Karpas-422 (cell line): Measurements from ENCODE around the gene CFAP119. TPM values are rescaled to one million over a fixed set of nuclear protein-coding genes. Genes with fewer than 3 reads are reported as not detected.

ENCODE experiments used
- DNase-seq: peaks from one replicate; pipeline ENCODE4 v3.0.0-alpha.2; 2015
- H2AFZ ChIP-seq: fragments of 200-600 bp; sonication (generic); 2 replicates; pipeline ENCODE4 v1.6.1; 2014; ENCODE audit warnings: antibody characterized with exemption, low read length, mixed read lengths
- H3K27ac ChIP-seq: fragments of 200-600 bp; sonication (generic); 2 replicates; pipeline ENCODE4 v1.5.1; 2014; ENCODE audit warnings: mild to moderate bottlenecking, low read length, moderate library complexity
- H3K27me3 ChIP-seq: fragments of 200-600 bp; sonication (generic); 2 replicates; pipeline ENCODE4 v1.6.1; 2014; ENCODE audit warnings: low read length, mixed read lengths
- H3K36me3 ChIP-seq: fragments of 200-600 bp; sonication (generic); 2 replicates; pipeline ENCODE4 v1.6.1; 2014; ENCODE audit warnings: low read length, mixed read lengths; ENCODE audit not compliant: insufficient read depth
- H3K4me1 ChIP-seq: fragments of 200-600 bp; sonication (generic); 2 replicates; pipeline ENCODE4 v1.6.1; 2014; ENCODE audit warnings: mild to moderate bottlenecking, low read length, mixed read lengths
- H3K4me2 ChIP-seq: fragments of 200-600 bp; sonication (generic); 2 replicates; pipeline ENCODE4 v1.6.1; 2014; ENCODE audit warnings: low read length, low read depth, mild to moderate bottlenecking; ENCODE audit not compliant: poor library complexity, severe bottlenecking
- H3K4me3 ChIP-seq: fragments of 200-600 bp; sonication (generic); 2 replicates; pipeline ENCODE4 v1.5.1; 2014; ENCODE audit warnings: mild to moderate bottlenecking, antibody characterized with exemption, low read length, mixed read lengths
- H3K79me2 ChIP-seq: fragments of 200-600 bp; sonication (generic); 2 replicates; pipeline ENCODE4 v1.6.1; 2014; ENCODE audit warnings: mild to moderate bottlenecking, low read length, mixed read lengths
- H3K9ac ChIP-seq: fragments of 200-600 bp; sonication (generic); 2 replicates; pipeline ENCODE4 v1.6.0; 2014; ENCODE audit warnings: low read length
- H3K9me2 ChIP-seq: fragments of 200-600 bp; sonication (generic), shearing (Covaris generic); replicated peaks from 2 replicates; pipeline ENCODE4 v1.6.0; 2014; ENCODE audit warnings: mild to moderate bottlenecking, low read length, moderate library complexity; ENCODE audit not compliant: insufficient read depth
- H3K9me3 ChIP-seq: fragments of 300-700, 200-600 bp; sonication (generic); 2 replicates; pipeline ENCODE4 v1.6.1; 2014; ENCODE audit warnings: low read length, mixed read lengths
- H4K20me1 ChIP-seq: fragments of 200-600 bp; sonication (generic); 2 replicates; pipeline ENCODE4 v1.6.1; 2014; ENCODE audit warnings: mild to moderate bottlenecking, antibody characterized with exemption, low read length, low read depth; ENCODE audit not compliant: insufficient read depth
- total RNA-seq: library from RNA; depleted of rRNA; stranded (reverse); fragments of >200 nt; shearing (Covaris generic); gene quantifications from 2 replicates; pipeline ENCODE4 v1.2.3, GENCODE V29; 2014; ENCODE audit warnings: low replicate concordance

Gene CFAP119
- total RNA-seq, 1 experiment from 2014 or later: 8.9 TPM

DNA sequence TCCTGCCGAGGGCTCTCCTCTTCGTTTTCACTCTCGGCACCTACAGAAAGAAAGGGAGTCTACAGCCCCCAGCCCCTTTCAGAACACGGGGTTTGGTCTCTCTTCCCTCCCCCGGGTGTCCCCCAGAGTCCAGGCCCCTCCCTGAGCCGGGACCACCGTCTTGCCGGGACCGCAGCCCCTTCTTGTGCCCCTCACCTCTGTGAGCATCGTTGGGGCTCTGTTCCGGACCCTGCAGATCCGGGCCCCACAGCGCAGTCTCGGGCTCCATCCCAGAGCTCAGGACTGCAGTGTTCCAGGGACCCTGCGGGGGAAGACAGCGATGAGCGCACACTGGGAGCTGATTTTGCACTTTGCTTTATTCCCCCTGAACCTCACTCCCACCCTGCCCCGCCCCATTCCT lies 22.4 kb upstream of the CFAP119 start:
- no peak for DNase-seq
- Histone ChIP-seq H3K9me2 (no peaks in the 10 kb centered on the region), H3K79me2 (peaks cover 9% of the 10 kb centered on the region), H3K9ac (no peak overlapping the region), H3K27me3 (no peaks in the 10 kb centered on the region), H3K4me2 (no peak overlapping the region), H4K20me1 (no peaks in the 10 kb centered on the region), H3K27ac (no peak overlapping the region), H3K4me1 (peaks cover 11% of the 10 kb centered on the region), H3K9me3 (no peaks in the 10 kb centered on the region), H2AFZ (no peak overlapping the region), H3K4me3 (no peak overlapping the region), H3K36me3 (no peaks in the 10 kb centered on the region)

DNA sequence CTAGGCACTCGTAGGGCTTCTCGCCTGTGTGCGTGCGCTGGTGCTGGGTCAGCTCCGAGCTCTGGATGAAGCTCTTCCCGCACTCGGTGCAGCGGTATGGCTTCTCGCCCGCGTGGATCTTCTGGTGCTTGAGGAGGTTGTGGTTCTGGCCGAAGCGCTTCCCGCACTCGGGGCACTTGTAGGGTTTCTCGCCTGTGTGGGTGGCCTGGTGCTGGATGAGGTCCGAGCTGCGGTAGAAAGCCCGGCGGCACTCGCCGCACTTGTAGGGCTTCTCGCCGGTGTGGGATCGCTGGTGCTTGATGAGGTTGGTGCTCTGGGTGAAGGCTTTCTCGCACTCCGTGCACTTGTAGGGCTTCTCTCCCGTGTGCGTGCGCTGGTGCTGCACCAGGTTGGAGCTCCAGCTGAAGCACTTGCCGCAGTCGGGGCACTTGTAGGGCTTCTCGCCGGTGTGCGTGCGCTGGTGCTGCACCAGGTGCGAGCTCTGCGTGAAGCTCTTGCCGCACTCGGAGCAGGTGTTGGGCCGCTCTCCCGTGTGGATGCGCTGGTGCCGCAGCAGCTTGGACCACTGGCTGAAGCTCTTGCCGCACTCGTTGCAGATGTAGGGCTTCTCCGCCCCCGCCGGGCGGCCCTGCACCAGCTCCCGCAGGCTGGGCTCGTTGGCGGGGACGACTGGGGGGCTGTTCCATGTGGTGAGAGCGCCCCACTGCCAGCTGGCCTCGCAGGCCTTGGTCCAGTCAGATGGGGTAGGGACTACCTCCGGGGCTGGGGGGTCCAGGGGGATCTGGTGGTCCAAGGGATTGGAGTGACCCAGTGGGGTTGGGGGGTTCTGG lies 21.6 kb upstream of the CFAP119 start:
- H3K27ac ChIP-seq: no peak overlapping the region
- no peak for DNase-seq
- H3K9ac ChIP-seq: no peak overlapping the region
- H3K4me3 ChIP-seq: no peak overlapping the region
- no peaks in the 10 kb centered on the region for H3K27me3 ChIP-seq
- no peaks in the 10 kb centered on the region for H3K9me2 ChIP-seq
- H3K4me1 ChIP-seq: peaks cover 11% of the 10 kb centered on the region
- H3K9me3 ChIP-seq: no peaks in the 10 kb centered on the region
- no peak overlapping the region for H3K4me2 ChIP-seq
- H3K79me2 ChIP-seq: peaks cover 9% of the 10 kb centered on the region
- H4K20me1 ChIP-seq: no peaks in the 10 kb centered on the region
- H3K36me3 ChIP-seq: no peaks in the 10 kb centered on the region
- H2AFZ ChIP-seq: no peak overlapping the region

DNA sequence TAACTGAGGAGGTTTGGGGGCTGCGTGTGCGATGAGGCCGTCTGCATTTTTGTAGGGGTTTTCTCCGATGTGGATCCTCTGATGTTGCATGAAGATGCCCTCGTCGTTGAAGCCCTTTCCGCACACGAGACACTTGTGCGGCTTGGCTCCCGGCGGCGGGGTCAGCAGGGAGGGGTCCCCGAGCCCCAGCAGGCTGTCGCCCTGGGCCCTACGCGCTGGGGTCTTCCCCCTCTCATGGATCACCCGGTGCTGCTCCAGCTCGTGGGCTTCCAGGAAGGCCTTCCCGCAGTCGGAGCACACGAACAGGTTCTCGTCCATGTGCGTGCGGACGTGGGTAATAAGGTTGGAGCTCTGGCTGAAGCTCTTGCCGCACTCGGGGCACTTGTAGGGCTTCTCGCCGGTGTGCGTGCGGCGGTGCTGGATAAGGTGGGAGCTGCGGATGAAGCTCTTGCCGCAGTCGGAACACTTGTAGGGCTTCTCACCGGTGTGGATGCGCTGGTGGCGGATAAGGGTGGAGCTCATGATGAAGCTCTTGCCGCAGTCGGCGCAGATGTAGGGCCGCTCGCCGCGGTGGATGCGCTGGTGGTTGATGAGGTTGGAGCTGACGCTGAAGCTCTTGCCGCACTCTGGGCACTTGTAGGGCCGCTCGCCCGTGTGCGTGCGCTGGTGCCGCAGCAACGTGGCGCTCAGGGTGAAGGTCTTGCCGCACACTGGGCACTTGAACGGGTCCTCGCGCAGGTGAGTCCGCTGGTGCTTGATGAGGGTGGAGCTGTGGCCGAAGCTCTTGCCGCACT lies 20.8 kb upstream of the CFAP119 start:
- Histone ChIP-seq H4K20me1 (no peaks in the 10 kb centered on the region), H3K79me2 (peaks cover 9% of the 10 kb centered on the region), H3K4me2 (no peak overlapping the region), H3K4me3 (no peak overlapping the region), H3K27ac (no peak overlapping the region), H3K4me1 (peaks cover 11% of the 10 kb centered on the region), H2AFZ (no peak overlapping the region), H3K9me3 (no peaks in the 10 kb centered on the region), H3K27me3 (no peaks in the 10 kb centered on the region), H3K9ac (no peak overlapping the region), H3K36me3 (no peaks in the 10 kb centered on the region), H3K9me2 (no peaks in the 10 kb centered on the region)
- no peak for DNase-seq

DNA sequence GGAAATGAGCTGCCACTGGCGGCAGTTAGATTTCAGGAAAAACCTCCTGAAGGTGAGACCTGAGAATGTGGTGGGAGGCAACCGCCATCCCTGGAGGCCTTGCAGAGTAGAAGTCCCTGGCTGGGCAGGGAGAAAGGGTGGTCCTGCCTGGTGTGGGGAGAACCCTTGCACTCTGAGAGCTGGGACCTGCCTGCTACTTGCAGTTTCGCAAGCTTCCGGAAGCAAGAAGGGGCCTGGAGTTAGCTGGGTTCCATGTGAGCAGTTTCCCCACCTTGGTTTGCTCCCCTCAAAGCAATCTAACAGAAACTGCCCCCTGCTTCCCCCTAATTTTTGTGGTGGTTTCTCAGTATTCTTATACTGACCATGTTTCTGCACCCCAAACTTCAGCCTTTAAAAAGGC lies 18.7 kb upstream of the CFAP119 start:
- Histone ChIP-seq H3K79me2 (no peaks in the 10 kb centered on the region), H3K27ac (no peak overlapping the region), H3K4me3 (no peak overlapping the region), H3K9me2 (no peaks in the 10 kb centered on the region), H3K36me3 (no peaks in the 10 kb centered on the region), H2AFZ (no peak overlapping the region), H3K4me1 (peaks cover 5% of the 10 kb centered on the region; the same call in 1 of the 2 replicates), H3K4me2 (no peak overlapping the region), H3K9me3 (no peaks in the 10 kb centered on the region), H3K9ac (no peak overlapping the region), H3K27me3 (no peaks in the 10 kb centered on the region), H4K20me1 (no peaks in the 10 kb centered on the region)
- DNase-seq: no peak

DNA sequence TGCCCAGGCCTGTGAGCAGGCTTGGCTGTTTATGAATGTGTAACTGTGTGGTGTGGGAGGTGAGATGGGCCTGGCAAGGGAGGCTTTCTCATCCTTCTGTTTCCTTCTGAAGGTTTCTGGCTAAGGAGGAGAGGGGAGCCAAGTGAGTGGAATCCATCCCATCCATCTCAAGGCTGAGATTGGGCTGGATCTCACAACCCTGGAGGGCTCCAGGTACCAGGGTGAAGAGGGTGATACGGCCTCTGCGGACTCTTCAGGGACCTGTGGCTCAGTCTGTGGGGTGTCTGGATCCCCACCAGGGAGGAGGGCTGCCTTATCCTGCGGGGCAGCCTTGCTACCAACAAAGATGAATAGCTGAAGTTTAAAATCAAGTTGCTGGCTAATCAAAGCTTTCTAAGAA lies 18.2 kb upstream of the CFAP119 start:
- no peaks in the 10 kb centered on the region for H3K79me2 ChIP-seq
- no peaks in the 10 kb centered on the region for H3K9me2 ChIP-seq
- no peaks in the 10 kb centered on the region for H3K9me3 ChIP-seq
- H2AFZ ChIP-seq: no peak overlapping the region
- H3K27ac ChIP-seq: no peak overlapping the region
- H3K4me2 ChIP-seq: no peak overlapping the region
- H3K4me1 ChIP-seq: no peaks in the 10 kb centered on the region
- H3K4me3 ChIP-seq: no peak overlapping the region
- no peaks in the 10 kb centered on the region for H3K36me3 ChIP-seq
- H4K20me1 ChIP-seq: no peaks in the 10 kb centered on the region
- no peak for DNase-seq
- H3K27me3 ChIP-seq: no peaks in the 10 kb centered on the region
- no peak overlapping the region for H3K9ac ChIP-seq

DNA sequence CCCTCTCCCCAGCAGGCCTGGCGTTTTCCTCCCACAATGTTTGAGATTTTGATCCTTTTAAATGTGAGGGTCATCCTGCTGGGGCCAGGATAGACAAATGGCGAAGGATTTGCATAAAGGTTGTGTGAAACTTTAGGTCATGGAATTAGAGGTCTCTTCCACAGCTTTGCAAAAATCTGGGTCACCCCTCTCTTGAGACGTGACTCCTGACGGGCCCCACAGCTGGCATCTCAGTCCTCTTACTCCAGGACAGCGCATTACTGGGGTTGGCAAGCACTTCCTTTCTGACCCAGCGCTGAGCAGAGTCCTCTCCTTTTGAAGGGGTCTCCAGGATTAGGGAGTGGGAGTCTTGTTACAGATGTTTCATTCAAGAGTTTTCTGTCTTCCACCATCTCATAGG lies 17.7 kb upstream of the CFAP119 start:
- no peaks in the 10 kb centered on the region for H4K20me1 ChIP-seq
- H2AFZ ChIP-seq: no peak overlapping the region
- no peaks in the 10 kb centered on the region for H3K9me2 ChIP-seq
- H3K36me3 ChIP-seq: no peaks in the 10 kb centered on the region
- no peak overlapping the region for H3K4me2 ChIP-seq
- H3K4me3 ChIP-seq: no peak overlapping the region
- no peaks in the 10 kb centered on the region for H3K79me2 ChIP-seq
- no peak for DNase-seq
- H3K27me3 ChIP-seq: no peaks in the 10 kb centered on the region
- no peak overlapping the region for H3K9ac ChIP-seq
- no peaks in the 10 kb centered on the region for H3K4me1 ChIP-seq
- H3K27ac ChIP-seq: no peak overlapping the region
- H3K9me3 ChIP-seq: no peaks in the 10 kb centered on the region

DNA sequence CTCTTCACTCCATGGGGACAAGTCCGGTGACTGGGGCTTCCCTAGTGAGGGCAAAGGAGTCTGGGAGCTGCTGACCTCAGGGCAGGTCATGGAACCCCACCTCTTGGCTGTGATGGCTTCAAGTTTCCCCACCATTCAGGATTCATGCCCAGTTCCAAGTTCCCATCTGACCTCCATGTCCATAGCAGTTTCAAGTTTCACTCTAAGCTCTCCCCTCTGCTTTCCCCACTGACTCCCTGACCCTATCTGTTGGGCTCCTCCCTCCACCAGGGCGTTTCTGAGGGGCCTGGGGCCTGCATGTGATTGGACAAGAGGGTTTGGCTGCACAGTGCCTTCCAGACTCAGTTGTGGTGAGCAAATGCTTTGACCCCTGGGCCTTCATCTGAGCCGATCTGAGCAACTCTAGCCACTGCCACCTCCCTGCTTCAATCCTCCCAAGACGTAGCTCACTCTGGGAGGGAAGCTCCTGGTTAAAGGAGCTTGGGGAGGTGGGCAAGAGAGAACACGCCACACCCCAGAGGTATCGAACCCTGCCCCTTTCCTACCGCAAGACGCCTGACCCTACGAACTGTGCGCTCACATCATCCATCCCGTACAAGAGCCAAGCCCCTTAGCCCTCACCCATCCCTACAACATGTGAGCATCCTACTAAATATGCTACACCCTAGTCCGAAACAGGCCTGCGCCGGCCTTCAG lies 16.8 kb upstream of the CFAP119 start:
- H3K79me2 ChIP-seq: no peaks in the 10 kb centered on the region
- no peak overlapping the region for H3K9ac ChIP-seq
- no peaks in the 10 kb centered on the region for H3K9me2 ChIP-seq
- H3K4me3 ChIP-seq: no peak overlapping the region
- H3K4me1 ChIP-seq: no peaks in the 10 kb centered on the region
- no peaks in the 10 kb centered on the region for H4K20me1 ChIP-seq
- no peak overlapping the region for H2AFZ ChIP-seq
- no peak overlapping the region for H3K4me2 ChIP-seq
- 0 out of 2 replicates have a peak, but pooled peaks cover 4% of the 10 kb centered on the region for H3K36me3 ChIP-seq
- no peaks in the 10 kb centered on the region for H3K9me3 ChIP-seq
- no peaks in the 10 kb centered on the region for H3K27me3 ChIP-seq
- no peak overlapping the region for H3K27ac ChIP-seq
- DNase-seq: no peak
